Measurements from ENCODE around the gene RFT1.

GRCh38 chr3:53164911-53165310, 34.7 kb upstream of the RFT1 start:
- TF ChIP-seq CTCF (IDR thresholded peaks at IDR 0.05; ENCODE audit: low read length) (no peak), EZH2 (optimal IDR thresholded peaks at IDR 0.05; ENCODE audit: low read depth, low read length) (no peak)
